ENCODE measurements around the gene SGSH. TPM values are rescaled to one million over a fixed set of nuclear protein-coding genes. Genes with fewer than 3 reads are reported as not detected.
"Not testable (repeated sequence)": the region's sequence is repeated elsewhere in the genome, so short reads cannot be mapped to it uniquely, and the experiment has no call there.

SGSH gene
- total RNA-seq, 1 experiment from 2014 or later: 13.6 TPM

DNA sequence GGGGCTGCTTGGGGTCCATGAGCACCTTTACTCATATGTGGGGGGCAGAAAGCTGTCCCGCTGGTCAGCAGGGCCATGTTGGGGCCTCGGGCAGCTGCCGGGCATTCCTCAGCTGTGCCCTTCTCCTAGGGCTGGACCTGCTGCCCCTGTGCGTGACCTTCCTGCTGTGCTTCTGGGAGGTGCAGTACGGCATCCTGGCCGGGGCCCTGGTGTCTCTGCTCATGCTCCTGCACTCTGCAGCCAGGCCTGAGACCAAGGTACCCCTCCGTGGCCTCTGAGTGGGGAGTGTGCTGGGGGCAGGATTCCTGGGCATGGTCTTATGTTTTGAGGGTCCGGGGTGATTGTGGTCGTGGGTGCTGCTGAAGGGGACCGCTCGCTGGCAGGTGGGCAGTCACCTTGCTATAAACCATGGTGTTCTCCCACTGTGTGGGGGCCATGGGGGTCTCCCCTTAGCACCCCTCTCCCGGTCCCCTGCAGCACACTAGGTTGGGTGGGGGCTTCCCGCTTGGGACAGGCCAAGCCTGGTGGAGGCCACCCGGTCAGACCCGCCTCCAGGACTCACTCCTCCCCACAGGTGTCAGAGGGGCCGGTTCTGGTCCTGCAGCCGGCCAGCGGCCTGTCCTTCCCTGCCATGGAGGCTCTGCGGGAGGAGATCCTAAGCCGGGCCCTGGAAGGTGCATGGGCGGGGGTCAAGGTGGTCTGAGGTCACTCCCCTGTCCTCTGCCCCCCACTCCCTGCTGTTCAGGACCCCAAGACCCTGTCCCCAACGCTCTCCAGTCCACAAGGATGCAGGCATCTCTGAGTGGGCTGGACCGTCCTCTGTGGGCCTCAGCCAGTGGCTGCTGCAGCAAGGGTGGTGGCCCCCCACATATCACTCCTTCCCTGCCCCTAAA, 28.1 kb upstream of the SGSH start:
- no peaks in the 10 kb centered on the region for H3K36me3 ChIP-seq (ENCODE audit: insufficient read depth, low read length)
- H4K20me1 ChIP-seq (ENCODE audit: insufficient read depth, low read depth, low read length): no peaks in the 10 kb centered on the region

DNA sequence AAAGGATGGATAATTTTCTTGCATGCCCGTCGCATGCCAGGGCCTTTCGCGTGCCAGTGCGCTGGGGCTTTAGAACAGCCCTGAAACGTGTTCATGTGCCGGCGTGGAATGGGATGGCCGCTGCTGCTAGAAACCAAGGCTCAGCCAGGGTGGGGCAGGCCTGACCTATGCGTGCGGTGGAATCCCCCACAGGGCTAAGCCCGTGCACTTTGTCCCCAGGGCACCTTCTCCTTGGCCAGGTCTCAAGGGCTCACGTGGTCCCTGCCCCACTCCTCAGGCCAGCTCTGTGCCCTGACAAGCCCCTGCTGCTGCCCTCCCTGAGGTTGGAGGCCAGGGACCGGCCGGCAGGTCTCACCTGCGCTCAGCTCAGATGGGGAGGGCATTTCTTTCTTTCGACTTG, 27.4 kb upstream of the SGSH start:
- no peaks in the 10 kb centered on the region for H4K20me1 ChIP-seq (ENCODE audit: insufficient read depth, low read depth, low read length)
- H3K4me3 ChIP-seq (ENCODE audit: low read length): no peak overlapping the region
- no peaks in the 10 kb centered on the region for H3K9me2 ChIP-seq (replicated peaks; ENCODE audit: insufficient read depth, low read length)
- DNase-seq: no peak
- H3K9ac ChIP-seq (ENCODE audit: low read length): no peak overlapping the region
- no peaks in the 10 kb centered on the region for H3K9me3 ChIP-seq (ENCODE audit: low read length)
- no peak overlapping the region for H3K27ac ChIP-seq (ENCODE audit: low read length)
- H3K79me2 ChIP-seq (ENCODE audit: low read length): no peaks in the 10 kb centered on the region
- no peaks in the 10 kb centered on the region for H3K27me3 ChIP-seq (ENCODE audit: low read length)
- H3K4me1 ChIP-seq (ENCODE audit: low read length): no peaks in the 10 kb centered on the region
- H3K4me2 ChIP-seq (ENCODE audit: low read depth, low read length, poor library complexity, severe bottlenecking): no peak overlapping the region
- H3K36me3 ChIP-seq (ENCODE audit: insufficient read depth, low read length): no peaks in the 10 kb centered on the region
- H2AFZ ChIP-seq (ENCODE audit: low read length): no peak overlapping the region

More for the DNA sequence above, 28.1 kb upstream of the SGSH start:
- DNase-seq: no peak
- no peak overlapping the region for H3K9ac ChIP-seq (ENCODE audit: low read length)
- H3K27ac ChIP-seq (ENCODE audit: low read length): no peak overlapping the region
- H3K4me1 ChIP-seq (ENCODE audit: low read length): no peaks in the 10 kb centered on the region
- no peaks in the 10 kb centered on the region for H3K9me2 ChIP-seq (replicated peaks; ENCODE audit: insufficient read depth, low read length)
- H3K4me3 ChIP-seq (ENCODE audit: low read length): no peak overlapping the region
- H3K79me2 ChIP-seq (ENCODE audit: low read length): no peaks in the 10 kb centered on the region
- no peaks in the 10 kb centered on the region for H3K9me3 ChIP-seq (ENCODE audit: low read length)
- H2AFZ ChIP-seq (ENCODE audit: low read length): no peak overlapping the region
- H3K27me3 ChIP-seq (ENCODE audit: low read length): no peaks in the 10 kb centered on the region
- H3K4me2 ChIP-seq (ENCODE audit: low read depth, low read length, poor library complexity, severe bottlenecking): no peak overlapping the region

DNA sequence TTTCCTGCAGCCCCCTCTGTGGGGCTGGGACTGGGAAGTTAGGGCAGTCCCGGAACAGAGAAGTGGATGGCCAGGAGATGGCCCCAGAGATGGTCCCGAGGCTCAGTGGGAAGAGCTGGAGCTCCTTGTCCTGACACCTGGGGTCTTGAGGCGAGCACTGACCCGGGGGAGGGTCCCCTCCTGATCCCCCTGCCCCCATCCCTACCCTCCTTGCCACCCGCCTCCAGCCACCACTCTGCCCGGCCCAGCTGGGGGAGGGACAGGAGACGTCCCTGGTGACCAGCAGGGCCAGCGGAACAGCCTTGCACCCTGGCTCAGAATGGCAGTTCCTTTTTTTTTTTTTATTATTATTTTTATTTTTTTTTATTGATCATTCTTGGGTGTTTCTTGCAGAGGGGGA, 26.6 kb upstream of the SGSH start:
- H3K4me3 ChIP-seq (ENCODE audit: low read length): no peak overlapping the region
- H3K79me2 ChIP-seq (ENCODE audit: low read length): no peaks in the 10 kb centered on the region
- H3K36me3 ChIP-seq (ENCODE audit: insufficient read depth, low read length): no peaks in the 10 kb centered on the region
- no peak overlapping the region for H3K9ac ChIP-seq (ENCODE audit: low read length)
- DNase-seq: no peak
- H4K20me1 ChIP-seq (ENCODE audit: insufficient read depth, low read depth, low read length): no peaks in the 10 kb centered on the region
- H2AFZ ChIP-seq (ENCODE audit: low read length): no peak overlapping the region
- H3K9me3 ChIP-seq (ENCODE audit: low read length): no peaks in the 10 kb centered on the region
- no peaks in the 10 kb centered on the region for H3K4me1 ChIP-seq (ENCODE audit: low read length)
- no peak overlapping the region for H3K27ac ChIP-seq (ENCODE audit: low read length)
- no peaks in the 10 kb centered on the region for H3K9me2 ChIP-seq (replicated peaks; ENCODE audit: insufficient read depth, low read length)
- H3K27me3 ChIP-seq (ENCODE audit: low read length): no peaks in the 10 kb centered on the region
- H3K4me2 ChIP-seq (ENCODE audit: low read depth, low read length, poor library complexity, severe bottlenecking): no peak overlapping the region

DNA sequence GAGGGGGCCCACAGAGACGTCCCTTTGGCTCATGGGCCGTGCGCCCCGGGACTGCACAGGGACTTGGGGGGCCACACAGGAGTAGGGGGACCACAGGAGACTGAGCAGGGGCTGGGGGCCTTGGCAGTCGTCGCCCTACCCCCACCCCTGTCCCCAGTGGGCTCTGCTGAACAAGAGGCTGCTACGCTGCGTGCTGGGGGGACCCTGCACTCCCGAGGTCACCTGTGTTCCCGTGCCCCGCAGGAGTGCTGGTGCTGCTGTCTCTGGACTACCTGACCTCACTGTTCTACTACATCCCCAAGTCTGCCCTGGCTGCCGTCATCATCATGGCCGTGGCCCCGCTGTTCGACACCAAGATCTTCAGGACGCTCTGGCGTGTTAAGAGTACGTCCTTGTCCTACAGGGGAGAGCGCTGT, 26.1 kb upstream of the SGSH start:
- Histone ChIP-seq H3K4me1 (ENCODE audit: low read length) (no peaks in the 10 kb centered on the region), H3K9me2 (replicated peaks; ENCODE audit: insufficient read depth, low read length) (no peaks in the 10 kb centered on the region), H3K9me3 (ENCODE audit: low read length) (no peaks in the 10 kb centered on the region), H4K20me1 (ENCODE audit: insufficient read depth, low read depth, low read length) (no peaks in the 10 kb centered on the region), H3K79me2 (ENCODE audit: low read length) (no peaks in the 10 kb centered on the region), H3K4me2 (ENCODE audit: low read depth, low read length, poor library complexity, severe bottlenecking) (no peak overlapping the region), H3K4me3 (ENCODE audit: low read length) (no peak overlapping the region), H3K27ac (ENCODE audit: low read length) (no peak overlapping the region), H3K9ac (ENCODE audit: low read length) (no peak overlapping the region), H3K36me3 (ENCODE audit: insufficient read depth, low read length) (no peaks in the 10 kb centered on the region), H3K27me3 (ENCODE audit: low read length) (no peaks in the 10 kb centered on the region), H2AFZ (ENCODE audit: low read length) (no peak overlapping the region)
- DNase-seq: no peak

DNA sequence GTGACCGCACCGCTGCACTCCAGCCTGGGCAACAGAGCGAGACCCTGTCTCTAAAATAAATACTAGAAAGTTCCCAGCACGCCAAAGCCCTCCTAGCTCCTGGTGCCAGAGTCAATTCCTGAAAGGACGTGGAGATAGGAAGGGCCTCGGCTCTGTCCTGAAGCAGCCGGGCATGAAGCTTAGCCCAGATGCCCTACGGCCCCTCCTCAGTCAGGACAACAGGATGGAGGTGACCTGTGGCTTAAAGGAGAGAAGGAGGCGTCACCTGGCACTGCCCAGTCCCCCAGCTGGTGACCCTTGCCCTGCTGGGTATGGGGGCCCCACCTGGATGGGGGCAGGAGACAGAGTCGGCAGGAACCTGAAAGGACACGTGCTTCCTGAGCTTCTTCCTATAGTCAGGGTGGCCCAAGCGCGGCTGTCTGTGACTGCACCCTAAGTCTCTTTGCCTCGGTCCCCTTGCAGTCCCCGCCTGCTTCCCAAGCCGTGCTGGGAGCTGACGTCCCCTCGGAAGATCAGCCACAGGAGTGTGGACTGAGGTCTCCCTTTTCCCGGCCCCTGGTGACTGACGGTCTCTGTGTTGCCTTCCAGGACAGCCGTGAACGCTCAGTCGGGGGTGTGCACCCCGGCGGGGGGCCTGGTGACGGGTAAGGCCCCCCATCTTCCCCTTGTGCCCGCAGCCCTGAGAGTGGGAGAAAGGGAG, 25.6 kb upstream of the SGSH start:
- Histone ChIP-seq H3K4me2 (ENCODE audit: low read depth, low read length, poor library complexity, severe bottlenecking) (no peak overlapping the region), H3K79me2 (ENCODE audit: low read length) (no peaks in the 10 kb centered on the region), H3K9me3 (ENCODE audit: low read length) (no peaks in the 10 kb centered on the region), H3K9me2 (replicated peaks; ENCODE audit: insufficient read depth, low read length) (no peaks in the 10 kb centered on the region), H3K27ac (ENCODE audit: low read length) (no peak overlapping the region), H4K20me1 (ENCODE audit: insufficient read depth, low read depth, low read length) (no peaks in the 10 kb centered on the region), H3K9ac (ENCODE audit: low read length) (no peak overlapping the region), H3K4me1 (ENCODE audit: low read length) (no peaks in the 10 kb centered on the region), H3K27me3 (ENCODE audit: low read length) (no peaks in the 10 kb centered on the region), H3K4me3 (ENCODE audit: low read length) (no peak overlapping the region), H3K36me3 (ENCODE audit: insufficient read depth, low read length) (no peaks in the 10 kb centered on the region), H2AFZ (ENCODE audit: low read length) (no peak overlapping the region)
- DNase-seq: no peak

DNA sequence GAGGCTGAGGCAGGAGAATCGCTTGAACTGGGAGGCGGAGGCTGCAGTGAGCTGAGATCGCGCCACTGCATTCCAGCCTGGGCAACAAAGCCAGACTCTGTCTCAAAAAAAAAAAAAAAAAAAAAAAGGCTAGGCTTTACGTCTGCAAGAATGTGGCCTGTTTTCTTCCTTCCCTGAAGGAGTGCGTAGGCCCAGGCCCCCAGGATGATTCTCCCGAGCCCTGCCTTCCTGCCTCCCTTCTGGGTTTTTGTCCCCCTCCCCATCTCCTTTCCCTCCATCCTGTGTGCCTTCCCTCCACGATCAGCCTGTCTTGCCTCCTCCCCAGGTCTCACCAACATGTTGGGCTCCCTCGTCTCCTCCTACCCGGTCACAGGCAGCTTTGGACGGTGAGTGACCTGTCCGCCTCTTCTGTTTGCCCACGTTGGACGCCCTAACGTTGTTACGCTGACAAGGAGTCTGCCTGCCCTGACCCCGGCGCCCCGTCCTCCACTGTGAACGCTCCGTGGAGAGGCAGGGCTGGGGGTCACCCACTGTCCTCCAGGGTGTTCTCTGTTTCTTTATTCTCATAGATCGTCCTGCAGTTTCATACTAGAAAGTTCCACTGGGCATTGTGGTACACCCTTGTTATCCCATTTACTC, 24.9 kb upstream of the SGSH start:
- Histone ChIP-seq H3K27ac (ENCODE audit: low read length) (no peak overlapping the region), H2AFZ (ENCODE audit: low read length) (no peak overlapping the region), H3K27me3 (ENCODE audit: low read length) (no peaks in the 10 kb centered on the region), H3K9ac (ENCODE audit: low read length) (no peak overlapping the region), H3K9me3 (ENCODE audit: low read length) (no peaks in the 10 kb centered on the region), H3K4me1 (ENCODE audit: low read length) (no peaks in the 10 kb centered on the region), H3K9me2 (replicated peaks; ENCODE audit: insufficient read depth, low read length) (no peaks in the 10 kb centered on the region), H4K20me1 (ENCODE audit: insufficient read depth, low read depth, low read length) (no peaks in the 10 kb centered on the region), H3K36me3 (ENCODE audit: insufficient read depth, low read length) (no peaks in the 10 kb centered on the region), H3K79me2 (ENCODE audit: low read length) (no peaks in the 10 kb centered on the region), H3K4me2 (ENCODE audit: low read depth, low read length, poor library complexity, severe bottlenecking) (no peak overlapping the region), H3K4me3 (ENCODE audit: low read length) (no peak overlapping the region)
- DNase-seq: no peak

DNA sequence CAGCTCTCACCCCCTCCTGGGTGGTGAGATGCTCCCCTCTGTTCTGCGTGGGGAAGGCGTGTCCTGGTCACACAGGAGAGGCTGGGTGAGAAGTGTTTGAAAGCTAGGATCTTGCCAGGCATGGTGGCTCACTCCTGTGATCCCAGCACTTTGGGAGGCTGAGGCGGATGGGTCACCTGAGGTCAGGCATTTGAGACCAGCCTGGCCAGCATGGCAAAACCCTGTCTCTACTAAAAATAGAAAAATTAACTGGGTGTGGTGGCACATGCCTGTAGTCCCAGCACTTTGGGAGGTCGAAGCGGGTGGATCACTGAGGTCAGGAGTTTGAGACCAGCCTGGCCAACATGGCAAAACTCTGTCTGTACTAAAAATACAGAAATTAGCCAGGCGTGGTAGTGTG, 24.3 kb upstream of the SGSH start:
- not testable (repeated sequence) for H4K20me1 ChIP-seq (ENCODE audit: insufficient read depth, low read depth, low read length); DNase-seq; H3K79me2 ChIP-seq (ENCODE audit: low read length); H3K27me3 ChIP-seq (ENCODE audit: low read length); H3K9ac ChIP-seq (ENCODE audit: low read length); H3K9me2 ChIP-seq (replicated peaks; ENCODE audit: insufficient read depth, low read length); H2AFZ ChIP-seq (ENCODE audit: low read length); H3K36me3 ChIP-seq (ENCODE audit: insufficient read depth, low read length); H3K4me2 ChIP-seq (ENCODE audit: low read depth, low read length, poor library complexity, severe bottlenecking); H3K27ac ChIP-seq (ENCODE audit: low read length); H3K4me1 ChIP-seq (ENCODE audit: low read length); H3K9me3 ChIP-seq (ENCODE audit: low read length); H3K4me3 ChIP-seq (ENCODE audit: low read length)
